Activated CD8-positive, alpha-beta memory T cell treated with anti-CD3 and anti-CD28 coated beads for 36 hours (primary cell): ENCODE data around the gene GAGE12F. TPM values are rescaled to one million over a fixed set of nuclear protein-coding genes. Genes with fewer than 3 reads are reported as not detected.
"Not testable (repeated sequence)": the region's sequence is repeated elsewhere in the genome, so short reads cannot be mapped to it uniquely, and the experiment has no call there.

Experiments
- CTCF ChIA-PET: fragments of 350-600 bp; sonication (Branson Sonifier 250); formaldehyde crosslinking; loops from one replicate; lab custom pipeline; 2021; ENCODE audit warnings: antibody characterized with exemption; lab: Charles Lee
- POLR2A ChIA-PET: fragments of 350-600 bp; sonication (Branson Sonifier 250); formaldehyde crosslinking; loops from one replicate; lab custom pipeline; 2021; ENCODE audit warnings: antibody characterized with exemption; lab: Charles Lee
- total RNA-seq, 2 experiments: library from RNA; stranded (reverse); gene quantifications; one replicate each; pipeline ENCODE4 v1.2.3, GENCODE V29; 2021

The GAGE12F gene, protein sequence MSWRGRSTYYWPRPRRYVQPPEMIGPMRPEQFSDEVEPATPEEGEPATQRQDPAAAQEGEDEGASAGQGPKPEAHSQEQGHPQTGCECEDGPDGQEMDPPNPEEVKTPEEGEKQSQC
- not detected for total RNA-seq

DNA sequence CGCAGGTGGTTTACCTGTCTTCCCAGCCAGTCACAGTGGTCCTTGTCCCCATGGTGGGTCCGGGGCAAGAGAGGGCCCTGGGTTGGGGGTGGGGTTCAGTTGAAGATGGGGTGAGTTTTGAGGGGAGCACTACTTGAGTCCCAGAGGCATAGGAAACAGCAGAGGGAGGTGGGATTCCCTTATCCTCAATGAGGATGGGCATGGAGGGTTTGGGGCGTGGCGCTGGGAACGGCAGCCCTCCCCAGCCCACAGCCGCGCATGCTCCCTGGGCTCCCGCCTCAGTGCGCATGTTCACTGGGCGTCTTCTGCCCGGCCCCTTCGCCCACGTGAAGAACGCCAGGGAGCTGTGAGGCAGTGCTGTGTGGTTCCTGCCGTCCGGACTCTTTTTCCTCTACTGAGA, at the start of gene GAGE12F:
GAGE12F (plus strand) TSS at position 301 of the 400 bp plus-strand sequence. CDS start 1,155 bp downstream, outside the sequence.
- CTCF ChIA-PET, POLR2A ChIA-PET: not testable (repeated sequence)

DNA sequence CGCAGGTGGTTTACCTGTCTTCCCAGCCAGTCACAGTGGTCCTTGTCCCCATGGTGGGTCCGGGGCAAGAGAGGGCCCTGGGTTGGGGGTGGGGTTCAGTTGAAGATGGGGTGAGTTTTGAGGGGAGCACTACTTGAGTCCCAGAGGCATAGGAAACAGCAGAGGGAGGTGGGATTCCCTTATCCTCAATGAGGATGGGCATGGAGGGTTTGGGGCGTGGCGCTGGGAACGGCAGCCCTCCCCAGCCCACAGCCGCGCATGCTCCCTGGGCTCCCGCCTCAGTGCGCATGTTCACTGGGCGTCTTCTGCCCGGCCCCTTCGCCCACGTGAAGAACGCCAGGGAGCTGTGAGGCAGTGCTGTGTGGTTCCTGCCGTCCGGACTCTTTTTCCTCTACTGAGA, 28.8 kb upstream of the GAGE12F start, which contains the start of gene GAGE12C:
GAGE12C (plus strand) TSS at position 301 of the 400 bp plus-strand sequence. CDS start 1,155 bp downstream, outside the sequence.
- CTCF ChIA-PET, POLR2A ChIA-PET: not testable (repeated sequence)

DNA sequence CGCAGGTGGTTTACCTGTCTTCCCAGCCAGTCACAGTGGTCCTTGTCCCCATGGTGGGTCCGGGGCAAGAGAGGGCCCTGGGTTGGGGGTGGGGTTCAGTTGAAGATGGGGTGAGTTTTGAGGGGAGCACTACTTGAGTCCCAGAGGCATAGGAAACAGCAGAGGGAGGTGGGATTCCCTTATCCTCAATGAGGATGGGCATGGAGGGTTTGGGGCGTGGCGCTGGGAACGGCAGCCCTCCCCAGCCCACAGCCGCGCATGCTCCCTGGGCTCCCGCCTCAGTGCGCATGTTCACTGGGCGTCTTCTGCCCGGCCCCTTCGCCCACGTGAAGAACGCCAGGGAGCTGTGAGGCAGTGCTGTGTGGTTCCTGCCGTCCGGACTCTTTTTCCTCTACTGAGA, 19.2 kb upstream of the GAGE12F start, which contains the start of gene GAGE12D:
GAGE12D (plus strand) TSS at position 301 of the 400 bp plus-strand sequence. CDS start 1,155 bp downstream, outside the sequence.
- CTCF ChIA-PET, POLR2A ChIA-PET: not testable (repeated sequence)

DNA sequence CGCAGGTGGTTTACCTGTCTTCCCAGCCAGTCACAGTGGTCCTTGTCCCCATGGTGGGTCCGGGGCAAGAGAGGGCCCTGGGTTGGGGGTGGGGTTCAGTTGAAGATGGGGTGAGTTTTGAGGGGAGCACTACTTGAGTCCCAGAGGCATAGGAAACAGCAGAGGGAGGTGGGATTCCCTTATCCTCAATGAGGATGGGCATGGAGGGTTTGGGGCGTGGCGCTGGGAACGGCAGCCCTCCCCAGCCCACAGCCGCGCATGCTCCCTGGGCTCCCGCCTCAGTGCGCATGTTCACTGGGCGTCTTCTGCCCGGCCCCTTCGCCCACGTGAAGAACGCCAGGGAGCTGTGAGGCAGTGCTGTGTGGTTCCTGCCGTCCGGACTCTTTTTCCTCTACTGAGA, 9.7 kb upstream of the GAGE12F start, which contains the start of gene GAGE12E:
GAGE12E (plus strand) TSS at position 301 of the 400 bp plus-strand sequence. CDS start 1,155 bp downstream, outside the sequence.
- POLR2A ChIA-PET, CTCF ChIA-PET: not testable (repeated sequence)

DNA sequence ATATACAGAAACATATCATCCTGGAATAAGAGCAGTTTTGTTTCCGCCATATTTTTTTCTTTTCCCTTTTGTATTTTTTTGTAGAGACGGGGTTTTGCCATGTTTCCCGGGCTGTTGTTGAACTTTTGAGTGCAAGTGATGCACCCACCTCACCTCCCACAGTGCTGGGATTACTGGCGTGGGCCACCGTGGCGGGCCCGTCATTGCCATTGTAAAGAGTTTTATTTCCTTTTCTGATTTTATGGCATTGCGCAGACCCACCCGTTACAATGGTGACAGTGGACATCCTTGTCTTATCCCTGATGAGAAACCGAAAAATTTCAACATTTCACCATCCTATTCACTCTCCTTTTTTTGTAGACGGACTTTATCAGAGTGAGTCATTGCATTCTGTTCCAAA, 8.1 kb downstream of the GAGE12F start:
- CTCF ChIA-PET, POLR2A ChIA-PET: not testable (repeated sequence)

DNA sequence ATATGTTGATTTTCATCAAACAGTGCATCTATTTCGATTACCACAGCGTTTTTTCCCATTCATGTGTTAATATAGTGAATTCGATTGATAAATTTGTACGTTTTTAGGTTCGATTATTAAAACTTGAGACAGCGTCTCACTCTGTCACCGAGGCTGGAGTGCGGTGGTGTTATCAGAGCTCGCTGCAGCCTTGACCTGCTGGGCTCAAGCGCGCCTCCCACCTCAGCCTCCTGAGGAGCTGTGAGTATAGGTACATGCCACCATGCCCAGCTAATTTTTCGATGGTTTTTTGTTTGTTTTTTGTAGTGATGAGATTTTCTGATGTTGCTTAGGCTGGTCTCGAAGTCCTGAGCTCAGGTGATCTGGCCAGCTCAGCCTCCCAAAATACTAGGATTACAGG, 8.5 kb downstream of the GAGE12F start:
- CTCF ChIA-PET, POLR2A ChIA-PET: not testable (repeated sequence)

DNA sequence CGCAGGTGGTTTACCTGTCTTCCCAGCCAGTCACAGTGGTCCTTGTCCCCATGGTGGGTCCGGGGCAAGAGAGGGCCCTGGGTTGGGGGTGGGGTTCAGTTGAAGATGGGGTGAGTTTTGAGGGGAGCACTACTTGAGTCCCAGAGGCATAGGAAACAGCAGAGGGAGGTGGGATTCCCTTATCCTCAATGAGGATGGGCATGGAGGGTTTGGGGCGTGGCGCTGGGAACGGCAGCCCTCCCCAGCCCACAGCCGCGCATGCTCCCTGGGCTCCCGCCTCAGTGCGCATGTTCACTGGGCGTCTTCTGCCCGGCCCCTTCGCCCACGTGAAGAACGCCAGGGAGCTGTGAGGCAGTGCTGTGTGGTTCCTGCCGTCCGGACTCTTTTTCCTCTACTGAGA, 9.5 kb downstream of the GAGE12F start, which contains the start of gene GAGE12G:
GAGE12G (plus strand) TSS at position 301 of the 400 bp plus-strand sequence. CDS start 1,155 bp downstream, outside the sequence.
- CTCF ChIA-PET, POLR2A ChIA-PET: not testable (repeated sequence)

DNA sequence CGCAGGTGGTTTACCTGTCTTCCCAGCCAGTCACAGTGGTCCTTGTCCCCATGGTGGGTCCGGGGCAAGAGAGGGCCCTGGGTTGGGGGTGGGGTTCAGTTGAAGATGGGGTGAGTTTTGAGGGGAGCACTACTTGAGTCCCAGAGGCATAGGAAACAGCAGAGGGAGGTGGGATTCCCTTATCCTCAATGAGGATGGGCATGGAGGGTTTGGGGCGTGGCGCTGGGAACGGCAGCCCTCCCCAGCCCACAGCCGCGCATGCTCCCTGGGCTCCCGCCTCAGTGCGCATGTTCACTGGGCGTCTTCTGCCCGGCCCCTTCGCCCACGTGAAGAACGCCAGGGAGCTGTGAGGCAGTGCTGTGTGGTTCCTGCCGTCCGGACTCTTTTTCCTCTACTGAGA, 19.0 kb downstream of the GAGE12F start, which contains the start of gene GAGE12H:
GAGE12H (plus strand) TSS at position 301 of the 400 bp plus-strand sequence. CDS start 1,155 bp downstream, outside the sequence.
- POLR2A ChIA-PET, result not testable (repeated sequence)

DNA sequence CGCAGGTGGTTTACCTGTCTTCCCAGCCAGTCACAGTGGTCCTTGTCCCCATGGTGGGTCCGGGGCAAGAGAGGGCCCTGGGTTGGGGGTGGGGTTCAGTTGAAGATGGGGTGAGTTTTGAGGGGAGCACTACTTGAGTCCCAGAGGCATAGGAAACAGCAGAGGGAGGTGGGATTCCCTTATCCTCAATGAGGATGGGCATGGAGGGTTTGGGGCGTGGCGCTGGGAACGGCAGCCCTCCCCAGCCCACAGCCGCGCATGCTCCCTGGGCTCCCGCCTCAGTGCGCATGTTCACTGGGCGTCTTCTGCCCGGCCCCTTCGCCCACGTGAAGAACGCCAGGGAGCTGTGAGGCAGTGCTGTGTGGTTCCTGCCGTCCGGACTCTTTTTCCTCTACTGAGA, 28.6 kb downstream of the GAGE12F start, which contains the start of gene GAGE2A:
GAGE2A (plus strand) TSS at position 301 of the 400 bp plus-strand sequence. CDS start 1,155 bp downstream, outside the sequence.
- CTCF ChIA-PET, POLR2A ChIA-PET: not testable (repeated sequence)

More for the DNA sequence above, 19.0 kb downstream of the GAGE12F start, which contains the start of gene GAGE12H:
- CTCF ChIA-PET, result not testable (repeated sequence)

DNA sequence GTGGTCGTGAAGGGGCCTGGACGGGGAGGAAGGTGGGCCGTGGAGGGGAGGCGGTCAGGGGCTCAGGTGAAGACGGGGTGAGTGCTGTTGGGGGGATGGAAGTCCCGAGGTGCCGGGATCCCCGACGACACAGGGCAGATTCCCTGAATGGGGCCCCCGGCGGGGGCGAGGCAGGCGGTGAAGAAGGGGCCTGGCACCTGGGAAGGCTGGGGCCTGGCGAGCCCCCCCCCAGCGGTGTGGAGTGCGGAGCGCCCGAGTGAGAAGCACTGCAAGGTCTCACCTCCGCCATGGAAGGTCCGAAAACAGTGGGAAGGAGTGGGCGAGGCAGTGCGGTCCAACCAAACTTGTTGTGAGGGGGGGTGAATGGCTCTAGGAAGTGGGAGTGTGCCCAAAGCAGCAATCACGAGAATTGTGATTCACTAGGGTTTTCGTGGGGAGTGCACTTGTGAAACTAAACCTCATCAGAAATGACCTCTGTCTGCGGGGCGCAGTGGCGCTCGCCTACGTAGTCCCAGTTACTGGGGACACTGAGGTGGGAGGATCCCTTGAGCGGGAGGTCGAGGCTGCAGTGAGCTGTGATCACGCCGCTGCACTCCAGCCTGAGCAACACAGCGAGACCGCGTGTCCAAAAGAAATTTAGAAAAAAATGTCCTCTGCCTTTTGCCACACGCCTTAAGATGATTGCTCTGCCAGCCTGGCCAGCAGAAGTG, 29.3 kb downstream of the GAGE12F start:
- CTCF ChIA-PET, POLR2A ChIA-PET: not testable (repeated sequence)

DNA sequence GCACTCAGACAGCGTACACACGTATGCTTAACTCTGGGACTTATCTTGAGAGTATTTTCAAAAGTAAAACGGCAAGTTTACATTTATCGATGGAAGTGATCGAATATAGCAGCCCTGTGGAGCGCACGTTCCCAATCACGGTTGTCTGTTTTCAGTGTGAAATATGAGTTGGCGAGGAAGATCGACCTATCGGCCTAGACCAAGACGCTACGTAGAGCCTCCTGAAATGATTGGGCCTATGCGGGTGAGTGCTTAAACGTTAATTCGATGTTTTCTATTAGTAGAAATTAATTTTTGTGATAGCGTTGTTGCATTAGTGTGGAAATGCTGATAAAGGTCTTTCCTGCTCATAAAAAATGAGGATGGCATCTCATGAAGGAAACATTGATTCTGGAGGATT, 29.8 kb downstream of the GAGE12F start:
- POLR2A ChIA-PET, CTCF ChIA-PET: not testable (repeated sequence)

DNA sequence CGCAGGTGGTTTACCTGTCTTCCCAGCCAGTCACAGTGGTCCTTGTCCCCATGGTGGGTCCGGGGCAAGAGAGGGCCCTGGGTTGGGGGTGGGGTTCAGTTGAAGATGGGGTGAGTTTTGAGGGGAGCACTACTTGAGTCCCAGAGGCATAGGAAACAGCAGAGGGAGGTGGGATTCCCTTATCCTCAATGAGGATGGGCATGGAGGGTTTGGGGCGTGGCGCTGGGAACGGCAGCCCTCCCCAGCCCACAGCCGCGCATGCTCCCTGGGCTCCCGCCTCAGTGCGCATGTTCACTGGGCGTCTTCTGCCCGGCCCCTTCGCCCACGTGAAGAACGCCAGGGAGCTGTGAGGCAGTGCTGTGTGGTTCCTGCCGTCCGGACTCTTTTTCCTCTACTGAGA, 38.1 kb downstream of the GAGE12F start, which contains the start of gene GAGE1:
GAGE1 (plus strand) TSS at position 301 of the 400 bp plus-strand sequence. CDS start 1,155 bp downstream, outside the sequence.
- POLR2A ChIA-PET, CTCF ChIA-PET: not testable (repeated sequence)

DNA sequence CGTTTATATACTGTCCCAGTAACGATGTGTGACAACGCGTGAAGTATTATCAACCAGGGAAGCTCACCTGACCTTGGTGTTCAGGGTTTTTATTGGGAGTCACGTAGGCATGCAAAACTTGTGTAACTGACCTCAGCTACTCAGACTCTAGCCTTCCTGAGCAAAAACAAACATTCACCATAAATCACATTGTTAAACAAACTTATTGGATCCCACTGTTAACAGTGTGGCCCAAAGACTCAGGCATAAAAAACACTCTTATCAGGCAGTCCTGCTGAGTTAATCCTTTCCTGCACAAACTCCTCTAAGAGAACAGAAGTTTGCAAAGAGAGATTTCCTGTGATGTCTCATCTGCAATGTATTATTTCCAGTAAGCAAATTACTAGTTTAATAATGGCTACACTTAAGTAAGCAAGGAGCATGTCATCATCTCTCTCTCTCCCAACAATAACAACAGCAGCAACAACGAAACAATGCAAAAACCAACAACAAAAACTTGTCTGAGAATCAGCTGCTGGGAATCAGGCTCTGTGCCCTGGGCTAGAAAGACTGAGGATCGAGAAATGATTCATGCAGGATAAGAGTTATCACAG, 50.2 kb downstream of the GAGE12F start:
- CTCF ChIA-PET, result no interaction called here
- POLR2A ChIA-PET, result no interaction called here

Other genes starting within 250 kb of the GAGE12F start
- gene GAGE12J, start 238.8 kb upstream of the GAGE12F start, total RNA-seq, result not detected
- not detected for gene GAGE13, start 229.3 kb upstream of the GAGE12F start, total RNA-seq
- not detected for gene GAGE12C, start 28.7 kb upstream of the GAGE12F start, total RNA-seq
- gene GAGE12D, start 19.1 kb upstream of the GAGE12F start, total RNA-seq, result not detected
- gene GAGE12E, start 9.6 kb upstream of the GAGE12F start, total RNA-seq, result not detected
- not detected for gene GAGE12G, start 9.6 kb downstream of the GAGE12F start, total RNA-seq
- gene GAGE12H, start 19.1 kb downstream of the GAGE12F start, total RNA-seq, result not detected
- gene GAGE2A, start 28.7 kb downstream of the GAGE12F start, total RNA-seq, result not detected
- not detected for gene GAGE1, start 38.2 kb downstream of the GAGE12F start, total RNA-seq
- gene PAGE1, start 135.1 kb downstream of the GAGE12F start, total RNA-seq, result not detected